IMR-90 (cell line): ENCODE measurements around the gene CMIP. TPM values are rescaled to one million over a fixed set of nuclear protein-coding genes. Genes with fewer than 3 reads are reported as not detected.

ENCODE experiments used
- ATAC-seq: fragments of 200-7000 bp; cut with Tn5 transposase; 2 replicates; pipeline ENCODE4 v1.9.1; 2020; ENCODE audit warnings: low read depth, mild to moderate bottlenecking, moderate library complexity
- BruUV-seq: library from RNA; stranded (reverse); fragments of 400-500 nt; replicated peaks from 2 replicates; lab custom pipeline; 2021; lab: Mats Ljungman, UMichigan
- CTCF ChIA-PET: fragments of 300-600 bp; formaldehyde crosslinking; extraction: SDS; loops from one replicate; lab custom pipeline; 2021; ENCODE audit warnings: antibody characterized with exemption; lab: Yijun Ruan, JAX
- POLR2A ChIA-PET: fragments of 300-600 bp; sonication (Branson Sonifier 250); formaldehyde crosslinking; loops from one replicate; lab custom pipeline; 2022; ENCODE audit warnings: antibody characterized with exemption; ENCODE audit not compliant: unreplicated experiment; lab: Charles Lee
- DNase-seq: peaks from one replicate; pipeline ENCODE4 v3.0.0; 2013
- H2AFZ ChIP-seq: replicated peaks from 2 replicates; pipeline ENCODE3; 2013; ENCODE audit warnings: low read length, mild to moderate bottlenecking; ENCODE audit not compliant: poor library complexity
- H2AK5ac ChIP-seq: 2 replicates; pipeline ENCODE4 v1.6.1; 2013; ENCODE audit warnings: low read depth, low read length, inconsistent platforms
- H2AK9ac ChIP-seq: replicated peaks from 2 replicates; pipeline ENCODE3; 2013; ENCODE audit warnings: mild to moderate bottlenecking, low read depth, low read length, moderate library complexity; ENCODE audit not compliant: poor library complexity
- H2BK120ac ChIP-seq: 2 replicates; pipeline ENCODE4 v1.6.1; 2013; ENCODE audit warnings: low read depth, low read length, inconsistent platforms
- H2BK15ac ChIP-seq: 3 replicates; pipeline ENCODE4 v1.6.1; 2013; ENCODE audit warnings: low read depth, low read length, inconsistent platforms
- H2BK20ac ChIP-seq: 2 replicates; pipeline ENCODE4 v1.6.1; 2013; ENCODE audit warnings: low read depth, mild to moderate bottlenecking, inconsistent platforms, low read length, moderate library complexity
- H2BK5ac ChIP-seq: 2 replicates; pipeline ENCODE4 v1.6.1; 2013; ENCODE audit warnings: mild to moderate bottlenecking, low read depth, low read length, inconsistent platforms; ENCODE audit not compliant: poor library complexity, severe bottlenecking
- H3K14ac ChIP-seq: replicated peaks from 2 replicates; pipeline ENCODE4 v1.6.1; 2013; ENCODE audit warnings: low read depth, low read length, inconsistent platforms
- H3K18ac ChIP-seq: 2 replicates; pipeline ENCODE4 v1.6.1; 2013; ENCODE audit warnings: low read depth, low read length, control low read depth
- H3K23ac ChIP-seq: 2 replicates; pipeline ENCODE4 v1.6.1; 2013; ENCODE audit warnings: low read depth, low read length, inconsistent platforms
- H3K27ac ChIP-seq: 2 replicates; pipeline ENCODE4 v1.5.1; 2013; ENCODE audit warnings: mild to moderate bottlenecking, control low read depth, low read length; ENCODE audit not compliant: insufficient read depth
- H3K27me3 ChIP-seq: 2 replicates; pipeline ENCODE4 v1.6.1; 2013; ENCODE audit warnings: low read length; ENCODE audit not compliant: control insufficient read depth, insufficient read depth
- H3K36me3 ChIP-seq: 2 replicates; pipeline ENCODE4 v1.6.1; 2013; ENCODE audit warnings: low read length, mixed read lengths; ENCODE audit not compliant: control insufficient read depth, insufficient read depth
- H3K4ac ChIP-seq: 2 replicates; pipeline ENCODE4 v1.6.1; 2013; ENCODE audit warnings: low read depth, low read length, inconsistent platforms
- H3K4me1 ChIP-seq: 2 replicates; pipeline ENCODE4 v1.6.1; 2013; ENCODE audit warnings: low read length, mixed read lengths; ENCODE audit not compliant: control insufficient read depth, insufficient read depth
- H3K4me2 ChIP-seq: 2 replicates; pipeline ENCODE4 v1.6.1; 2013; ENCODE audit warnings: low read depth, mild to moderate bottlenecking, control low read depth, low read length, moderate library complexity
- H3K4me3 ChIP-seq: 2 replicates; pipeline ENCODE4 v1.5.1; 2013; ENCODE audit warnings: low read depth, mild to moderate bottlenecking, control low read depth, low read length, moderate library complexity; ENCODE audit not compliant: insufficient read depth
- H3K56ac ChIP-seq: 2 replicates; pipeline ENCODE4 v1.6.1; 2013; ENCODE audit warnings: low read length, inconsistent platforms; ENCODE audit not compliant: insufficient read depth; ENCODE audit errors: extremely low read depth
- H3K79me1 ChIP-seq, 2 experiments: 2 replicates each; pipeline ENCODE4 v1.6.1; 2013; ENCODE audit warnings: low read length in 2 of 2, inconsistent platforms in 1 of 2, low read depth in 1 of 2
- H3K9ac ChIP-seq: 2 replicates; pipeline ENCODE4 v1.6.1; 2013; ENCODE audit warnings: low read depth, low read length, control low read depth
- H3K9me1 ChIP-seq: 2 replicates; pipeline ENCODE4 v1.6.1; 2013; ENCODE audit warnings: low read length, inconsistent platforms; ENCODE audit not compliant: insufficient read depth
- H3K9me3 ChIP-seq: 2 replicates; pipeline ENCODE4 v1.6.1; 2013; ENCODE audit warnings: low read length; ENCODE audit not compliant: control insufficient read depth, insufficient read depth
- H4K20me1 ChIP-seq: 2 replicates; pipeline ENCODE4 v1.6.1; 2013; ENCODE audit warnings: low read length, inconsistent platforms; ENCODE audit not compliant: insufficient read depth
- H4K5ac ChIP-seq: 2 replicates; pipeline ENCODE4 v1.6.1; 2013; ENCODE audit warnings: mild to moderate bottlenecking, low read depth, low read length, control low read depth
- H4K8ac ChIP-seq, 2 experiments: 2 replicates each; pipeline ENCODE4 v1.6.1; 2013; ENCODE audit warnings: low read depth in 2 of 2, low read length in 2 of 2, control low read depth in 1 of 2, inconsistent platforms in 1 of 2
- H4K91ac ChIP-seq: 2 replicates; pipeline ENCODE4 v1.6.1; 2013; ENCODE audit warnings: low read depth, low read length, inconsistent platforms; ENCODE audit not compliant: insufficient read depth
- CHD1 ChIP-seq: IDR thresholded peaks from 2 replicates; pipeline ENCODE4 v1.6.1; 2012; ENCODE audit warnings: low read depth, low read length, improper control_type of control experiment
- NFE2L2 ChIP-seq: fragments of 150-350 bp; IDR thresholded peaks from 2 replicates; pipeline ENCODE4 v1.6.1; 2016; ENCODE audit warnings: low read depth, mild to moderate bottlenecking, low read length
- WGBS, 2 experiments: methylation state at CpG; one replicate each; pipeline versions ENCODE4 v1.1.5 to v1.1.7; 2013; ENCODE audit warnings: missing lambda C conversion rate in 2 of 2; ENCODE audit not compliant: insufficient read length in 1 of 2; ENCODE audit errors: extremely low coverage in 2 of 2; 5-methylcytosine and 5-hydroxymethylcytosine counted together
- dilution Hi-C: fragments of 300-500 bp; cut with HindIII; formaldehyde crosslinking; loops from one replicate; pipeline ENCODE4 v1.14.3; 2018; ENCODE audit warnings: low sequenced_read_pairs; ENCODE audit not compliant: unreplicated experiment
- in situ Hi-C: fragments of 300-500 bp; cut with MboI; formaldehyde crosslinking; loops from 3 replicates; pipeline ENCODE4 v1.14.3; 2019; ENCODE audit warnings: low sequenced_read_pairs, inconsistent platforms, mixed read lengths
- intact Hi-C: fragments of 100-400 bp; cut with micrococcal nuclease; formaldehyde crosslinking; loops from 2 replicates; pipeline ENCODE4 v1.10.0; 2022
- polyA plus RNA-seq, 3 experiments: library from polyadenylated mRNA; depleted of rRNA; stranded (reverse); fragments of >200 nt; gene quantifications; 2 replicates each; pipeline ENCODE4 v1.2.3, GENCODE V29; 2012; ENCODE audit warnings: low replicate concordance in 1 of 3
- total RNA-seq: library from RNA; depleted of rRNA; stranded (reverse); fragments of >200 nt; gene quantifications from 2 replicates; pipeline ENCODE4 v1.2.3, GENCODE V29; 2012

Gene CMIP
- total and polyA plus RNA-seq, 2 of the 4 experiments (the other 2 are of a cell fraction) = 3.2 to 11.6 TPM

DNA sequence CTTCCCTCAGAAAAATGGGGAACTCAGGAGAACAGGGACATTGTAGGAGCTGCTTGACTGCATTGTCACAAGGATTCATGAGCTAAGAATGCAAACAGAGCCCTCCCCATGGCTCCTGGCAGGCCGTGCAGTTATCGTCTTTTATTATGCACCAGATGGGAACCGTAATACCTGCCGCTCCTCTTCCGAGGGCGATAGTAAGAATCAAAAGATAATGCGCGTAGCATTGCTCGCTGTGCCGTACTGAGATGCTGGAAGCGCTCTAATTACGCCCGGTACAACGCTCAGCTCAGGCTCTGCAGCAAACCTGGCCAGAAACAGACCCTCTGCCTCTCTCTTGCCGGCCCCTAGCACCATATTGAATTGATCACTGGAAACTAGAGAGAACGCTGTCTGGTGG, 247.4 kb downstream of the CMIP start:
- H3K9me3 ChIP-seq = no peaks in the 10 kb centered on the region
- no peak overlapping the region for H2AK5ac ChIP-seq
- intact Hi-C loops (no loop called here), in situ Hi-C loops (no loop called here), dilution Hi-C loops (no loop called here)
- no peak for ATAC-seq
- no peak overlapping the region for H2BK20ac ChIP-seq
- H4K5ac ChIP-seq = no peak overlapping the region
- H3K14ac ChIP-seq = no peak overlapping the region
- no peak overlapping the region for H2BK120ac ChIP-seq
- no peak overlapping the region for H4K8ac ChIP-seq
- peaks cover 27% of the 10 kb centered on the region for H3K9me1 ChIP-seq
- no peak overlapping the region for H3K4me2 ChIP-seq
- no peak overlapping the region for H2BK15ac ChIP-seq
- H3K9ac ChIP-seq = no peak overlapping the region
- H3K56ac ChIP-seq = no peak overlapping the region
- H3K4me3 ChIP-seq = no peak overlapping the region
- TF ChIP-seq NFE2L2 (no peak), CHD1 (no peak)
- no peak overlapping the region for H3K4ac ChIP-seq
- no peak for DNase-seq
- H3K18ac ChIP-seq = no peak overlapping the region
- H3K27me3 ChIP-seq = no peaks in the 10 kb centered on the region
- no peak overlapping the region for H2AFZ ChIP-seq
- ChIA-PET POLR2A (no interaction called here), CTCF (no interaction called here)
- no peak overlapping the region for H3K27ac ChIP-seq
- H4K91ac ChIP-seq = no peak overlapping the region
- peaks cover 0 to 23% of the 10 kb centered on the region in 2 experiments; a peak in 3 of 4 replicates for H3K79me1 ChIP-seq
- H2BK5ac ChIP-seq = no peak overlapping the region
- WGBS, 2 experiments = 93% methylated on average over 12 of the region's 16 CpGs; no CpG with 5 or more reads in 1 of the 2 experiments
- H3K23ac ChIP-seq = no peak overlapping the region
- H2AK9ac ChIP-seq = no peak overlapping the region
- H3K36me3 ChIP-seq = peaks cover 24% of the 10 kb centered on the region
- peaks cover 20% of the 10 kb centered on the region for H3K4me1 ChIP-seq
- peaks cover 35% of the 10 kb centered on the region for H4K20me1 ChIP-seq
- BruUV-seq = no TSS peak
